NOMO-1 (cell line): Measurements from ENCODE around the gene TMEM121.
"Not testable (repeated sequence)": the region's sequence is repeated elsewhere in the genome, so short reads cannot be mapped to it uniquely, and the experiment has no call there.

Source experiments
- DNase-seq, 2 experiments: peaks; one replicate each; lab custom pipeline; 2025; ENCODE audit not compliant: unreplicated experiment in 2 of 2; lab: John Stamatoyannopoulos, UW

TMEM121 gene

GRCh38 chr14:105541218-105541875 lies 15.0 kb downstream of the TMEM121 start:
- no peak for DNase-seq

GRCh38 chr14:105545676-105546075 lies 19.3 kb downstream of the TMEM121 start:
- not testable (repeated sequence) for DNase-seq

GRCh38 chr14:105546410-105546809 lies 20.0 kb downstream of the TMEM121 start:
- not testable (repeated sequence) for DNase-seq

- not testable (repeated sequence) for DNase-seq
Measured at GRCh38 chr14:105547072-105547471, 20.7 kb downstream of the TMEM121 start.

GRCh38 chr14:105547741-105548169 lies 21.4 kb downstream of the TMEM121 start:
- no peak for DNase-seq

- DNase-seq = no peak
Measured at GRCh38 chr14:105549481-105549880, 23.1 kb downstream of the TMEM121 start.

- DNase-seq = no peak
Measured at GRCh38 chr14:105554022-105554421, 27.6 kb downstream of the TMEM121 start.

- DNase-seq = no peak
Measured at GRCh38 chr14:105554523-105554922, 28.1 kb downstream of the TMEM121 start.

GRCh38 chr14:105557671-105558070 lies 31.3 kb downstream of the TMEM121 start:
- not testable (repeated sequence) for DNase-seq

- DNase-seq = not testable (repeated sequence)
Measured at GRCh38 chr14:105558449-105559154, 32.2 kb downstream of the TMEM121 start.

GRCh38 chr14:105559384-105560047 lies 33.1 kb downstream of the TMEM121 start:
- DNase-seq = not testable (repeated sequence)

- not testable (repeated sequence) for DNase-seq
Measured at GRCh38 chr14:105560048-105560669, 33.8 kb downstream of the TMEM121 start.

- not testable (repeated sequence) for DNase-seq
Measured at GRCh38 chr14:105561345-105561744, 35.0 kb downstream of the TMEM121 start.

GRCh38 chr14:105562713-105563346 lies 36.4 kb downstream of the TMEM121 start:
- DNase-seq = no peak

GRCh38 chr14:105563347-105563737 lies 37.0 kb downstream of the TMEM121 start:
- no peak for DNase-seq

- DNase-seq = not testable (repeated sequence)
Measured at GRCh38 chr14:105564536-105564935, 38.2 kb downstream of the TMEM121 start.

- not testable (repeated sequence) for DNase-seq
Measured at GRCh38 chr14:105565185-105565919, 39.0 kb downstream of the TMEM121 start.

- not testable (repeated sequence) for DNase-seq
Measured at GRCh38 chr14:105566248-105567163, 40.1 kb downstream of the TMEM121 start.
